Testis (tissue), 3 donors: ENCODE results near the gene NTF3. TPM values are rescaled to one million over a fixed set of nuclear protein-coding genes. Genes with fewer than 3 reads are reported as not detected.

ENCODE experiments used
- DNase-seq: peaks from one replicate; pipeline ENCODE4 v3.0.0-alpha.2; 2019
- H3K27ac ChIP-seq, 2 donors: fragments of 200-600 bp; sonication (generic); one replicate each; pipeline ENCODE4 v1.5.1; 2019
- H3K27me3 ChIP-seq: fragments of 200-600 bp; sonication (generic); one replicate; pipeline ENCODE4 v1.5.1; 2019
- H3K36me3 ChIP-seq: fragments of 200-600 bp; sonication (generic); one replicate; pipeline ENCODE4 v1.5.1; 2017; ENCODE audit warnings: low read depth; ENCODE audit errors: missing control alignments
- H3K4me1 ChIP-seq: fragments of 200-600 bp; sonication (generic); one replicate; pipeline ENCODE4 v1.5.1; 2019
- H3K4me3 ChIP-seq, 2 donors: fragments of 200-600 bp; sonication (generic); one replicate each; pipeline ENCODE4 v1.5.1; 2017 to 2019
- H3K9me3 ChIP-seq: fragments of 200-600 bp; sonication (generic); one replicate; pipeline ENCODE4 v1.5.1; 2017
- POLR2A ChIP-seq: fragments of 450-650 bp; IDR thresholded peaks from one replicate; pipeline ENCODE4 v1.6.1; 2017; ENCODE audit warnings: antibody characterized with exemption, mild to moderate bottlenecking, moderate library complexity
- WGBS, 2 donors: methylation state at CpG; one replicate each; pipeline ENCODE4 v1.1.5; 2018; 5-methylcytosine and 5-hydroxymethylcytosine counted together
- intact Hi-C: fragments of 100-400 bp; cut with DNase I; formaldehyde crosslinking; loops from one replicate; pipeline ENCODE4 v1.15.1; 2023; ENCODE audit warnings: low total_unique reads
- polyA plus RNA-seq: library from polyadenylated mRNA; stranded (reverse); fragments of 350-450 nt; fragmentation: Illumina TruSeq; extraction: RNeasy Lipid Tissue Mini Kit (QIAGEN cat#74804); gene quantifications from one replicate; pipeline ENCODE4 v1.2.3, GENCODE V29; 2014; ENCODE audit warnings: low read depth, low replicate concordance; ENCODE audit not compliant: insufficient read depth
- total RNA-seq, 2 donors: library from RNA; depleted of rRNA; stranded (reverse); fragments of >200 nt; gene quantifications; one replicate each; pipeline ENCODE4 v1.2.3, GENCODE V29; 2016
- TF ChIP-seq, protein P1 (sequence below), 3 experiments: fragments of 450-650 bp in 2 of 3; fragments of 200-600 bp in 1 of 3; sonication (generic) in 1 of 3; IDR thresholded peaks; one replicate each; pipeline ENCODE4 v1.5.1; 2016 to 2019; ENCODE audit warnings: antibody characterized with exemption in 3 of 3, mild to moderate bottlenecking in 2 of 3, moderate library complexity in 1 of 3

Gene NTF3
- total and polyA plus RNA-seq, 3 donors from 2014 or later, result 1.1 to 2.2 (median 1.4) TPM

DNA sequence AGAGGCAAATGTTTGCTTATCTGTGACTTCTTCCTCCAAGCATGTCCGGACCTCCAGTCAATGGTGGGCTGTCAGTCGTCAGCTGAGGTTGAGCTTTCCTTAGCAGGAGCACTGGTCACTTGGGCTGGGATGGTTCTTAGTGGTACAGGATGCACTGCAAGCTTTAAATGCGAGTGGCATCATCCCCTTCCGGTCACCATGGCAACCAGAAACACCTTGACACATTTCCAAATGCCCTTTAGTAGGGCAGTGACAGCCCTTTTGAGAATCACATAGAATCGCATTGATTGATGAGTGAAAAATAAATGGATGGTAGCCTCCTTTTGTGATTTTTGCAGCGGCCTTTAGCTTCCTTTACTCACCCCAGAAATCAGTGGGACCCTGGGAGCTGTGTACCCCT is 24.1 kb downstream of the NTF3 start:
- Histone ChIP-seq H3K36me3 (no peaks in the 10 kb centered on the region), H3K4me1 (no peaks in the 10 kb centered on the region), H3K9me3 (no peaks in the 10 kb centered on the region), H3K4me3 (no peak overlapping the region), H3K27ac (no peak overlapping the region), H3K27me3 (no peaks in the 10 kb centered on the region)
- intact Hi-C loops, result no loop called here
- DNase-seq, result no peak
- WGBS, 2 donors, result 68 to 90% methylated on average over 6 of the region's 6 CpGs
- TF ChIP-seq, protein P1, sequence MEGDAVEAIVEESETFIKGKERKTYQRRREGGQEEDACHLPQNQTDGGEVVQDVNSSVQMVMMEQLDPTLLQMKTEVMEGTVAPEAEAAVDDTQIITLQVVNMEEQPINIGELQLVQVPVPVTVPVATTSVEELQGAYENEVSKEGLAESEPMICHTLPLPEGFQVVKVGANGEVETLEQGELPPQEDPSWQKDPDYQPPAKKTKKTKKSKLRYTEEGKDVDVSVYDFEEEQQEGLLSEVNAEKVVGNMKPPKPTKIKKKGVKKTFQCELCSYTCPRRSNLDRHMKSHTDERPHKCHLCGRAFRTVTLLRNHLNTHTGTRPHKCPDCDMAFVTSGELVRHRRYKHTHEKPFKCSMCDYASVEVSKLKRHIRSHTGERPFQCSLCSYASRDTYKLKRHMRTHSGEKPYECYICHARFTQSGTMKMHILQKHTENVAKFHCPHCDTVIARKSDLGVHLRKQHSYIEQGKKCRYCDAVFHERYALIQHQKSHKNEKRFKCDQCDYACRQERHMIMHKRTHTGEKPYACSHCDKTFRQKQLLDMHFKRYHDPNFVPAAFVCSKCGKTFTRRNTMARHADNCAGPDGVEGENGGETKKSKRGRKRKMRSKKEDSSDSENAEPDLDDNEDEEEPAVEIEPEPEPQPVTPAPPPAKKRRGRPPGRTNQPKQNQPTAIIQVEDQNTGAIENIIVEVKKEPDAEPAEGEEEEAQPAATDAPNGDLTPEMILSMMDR (IDR thresholded peaks at IDR 0.05), result no peak
- no peak for TF ChIP-seq POLR2A

DNA sequence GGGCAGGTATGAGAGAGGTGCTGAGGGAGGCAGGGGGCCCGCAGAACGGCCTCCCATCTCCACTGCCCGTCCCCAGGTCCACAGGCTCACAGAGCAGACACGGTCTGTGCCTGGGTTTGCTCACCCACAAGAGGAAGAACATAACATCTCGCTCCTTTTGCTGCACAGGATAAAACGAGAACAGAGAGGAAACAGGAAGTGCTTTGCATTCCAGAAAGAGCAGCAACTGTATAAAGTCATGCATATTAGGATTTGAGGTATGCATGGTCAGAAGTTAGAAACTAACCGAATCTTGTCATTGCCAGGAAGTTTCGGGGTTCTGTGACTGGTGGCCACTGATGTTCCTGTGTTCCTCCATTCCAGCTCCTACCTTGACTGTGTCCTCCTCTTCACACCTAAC is 25.0 kb downstream of the NTF3 start:
- Histone ChIP-seq H3K36me3 (no peaks in the 10 kb centered on the region), H3K9me3 (no peaks in the 10 kb centered on the region), H3K27me3 (no peaks in the 10 kb centered on the region), H3K27ac (no peak overlapping the region), H3K4me3 (no peak overlapping the region), H3K4me1 (no peaks in the 10 kb centered on the region)
- whole genome bisulfite sequencing, 2 donors, result 53 to 58% methylated on average over 8 of the region's 8 CpGs
- intact Hi-C loops, result no loop called here
- no peak for TF ChIP-seq POLR2A
- TF ChIP-seq, protein P1 (IDR thresholded peaks at IDR 0.05), result no peak
- no peak for DNase-seq

DNA sequence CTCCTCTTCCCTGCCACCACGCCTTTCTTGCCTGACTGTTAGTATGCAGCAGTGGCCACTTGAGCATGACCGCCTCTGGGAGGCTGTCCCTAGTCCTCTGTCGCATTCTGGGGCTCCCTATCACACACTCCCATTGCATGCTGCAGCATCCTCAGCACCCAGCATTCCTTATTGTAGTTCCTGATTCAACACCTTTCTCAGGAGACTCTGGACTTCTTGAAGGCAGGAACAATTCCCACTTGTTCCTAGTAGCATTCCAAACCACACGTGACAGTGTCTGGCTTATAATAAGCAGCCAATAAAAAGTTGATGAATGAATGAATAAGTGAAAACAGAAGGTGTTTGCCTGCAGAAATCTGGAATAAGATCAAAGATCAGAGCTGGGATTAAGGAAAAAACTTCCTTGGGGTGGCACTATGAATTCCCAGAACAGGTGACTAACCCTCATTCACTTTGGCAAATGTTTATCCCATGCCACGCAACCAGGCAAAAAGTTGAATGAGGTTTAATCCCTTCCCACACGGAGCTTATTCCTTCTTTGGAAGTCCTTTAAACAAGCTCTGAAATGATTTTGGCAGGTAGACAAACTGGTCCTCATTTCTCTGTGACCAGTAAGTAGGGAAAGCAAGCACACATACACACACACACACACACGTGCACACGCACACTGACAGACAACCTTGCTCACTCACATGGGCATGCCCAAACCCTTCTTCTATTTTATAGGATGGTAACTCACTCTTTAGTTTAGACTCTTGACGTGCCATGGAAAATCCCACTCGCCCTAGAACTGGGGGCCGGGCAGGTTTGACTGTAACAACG is 26.5 kb downstream of the NTF3 start:
- H3K36me3 ChIP-seq, result no peaks in the 10 kb centered on the region
- no peaks in the 10 kb centered on the region for H3K9me3 ChIP-seq
- no peak overlapping the region for H3K27ac ChIP-seq
- TF ChIP-seq POLR2A, result no peak
- TF ChIP-seq, protein P1 (IDR thresholded peaks at IDR 0.05), result no peak
- no peak overlapping the region for H3K4me3 ChIP-seq
- H3K4me1 ChIP-seq, result no peaks in the 10 kb centered on the region
- intact Hi-C loops, result no loop called here
- H3K27me3 ChIP-seq, result no peaks in the 10 kb centered on the region
- 92 to 93% methylated on average over 12 of the region's 12 CpGs for WGBS, 2 donors
- no peak for DNase-seq

DNA sequence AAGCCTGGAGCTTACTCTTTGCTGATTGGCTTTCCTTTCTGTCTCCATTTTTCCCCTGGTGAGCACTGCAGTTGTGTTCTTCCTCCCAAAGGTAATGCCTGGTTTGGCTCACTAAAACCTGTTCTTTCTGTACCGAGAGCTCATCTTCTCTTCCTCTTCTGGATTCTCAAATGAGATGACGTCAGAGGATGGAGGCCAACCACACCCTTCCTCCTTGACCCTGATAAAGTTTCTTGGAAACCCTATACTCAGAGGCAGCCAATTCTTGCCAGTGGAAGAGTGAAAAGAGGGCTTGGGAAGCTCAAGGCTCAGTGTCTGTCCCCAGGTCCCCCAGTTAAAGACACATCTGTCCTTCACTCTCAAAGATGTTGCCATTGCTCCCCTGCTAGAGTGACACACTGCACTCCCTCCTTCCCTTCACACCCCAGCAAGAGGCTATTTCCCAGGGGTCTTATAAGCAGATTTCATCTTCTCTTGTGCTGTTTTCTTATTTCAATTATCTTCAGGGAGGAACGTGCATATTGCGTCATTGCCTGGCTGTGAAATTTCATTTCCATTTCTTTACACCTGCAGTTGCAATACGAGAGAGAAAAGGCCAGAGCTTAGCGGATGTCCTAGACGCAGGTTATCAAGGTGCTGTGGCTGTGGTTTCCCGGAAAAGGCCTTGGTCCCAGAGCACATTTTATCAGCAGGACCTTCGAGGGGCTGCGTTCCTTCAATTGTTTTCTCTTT is 27.3 kb downstream of the NTF3 start:
- Histone ChIP-seq H3K4me3 (no peak overlapping the region), H3K9me3 (no peaks in the 10 kb centered on the region), H3K36me3 (no peaks in the 10 kb centered on the region), H3K27ac (no peak overlapping the region), H3K27me3 (no peaks in the 10 kb centered on the region), H3K4me1 (no peaks in the 10 kb centered on the region)
- 82 to 91% methylated on average over 10 of the region's 10 CpGs for WGBS, 2 donors
- no peak for DNase-seq
- TF ChIP-seq POLR2A, result no peak
- TF ChIP-seq, protein P1 (IDR thresholded peaks at IDR 0.05), result no peak
- intact Hi-C loops, result no loop called here
